Naive B cell (primary cell): ENCODE measurements around the gene ZNF841. TPM values are rescaled to one million over a fixed set of nuclear protein-coding genes. Genes with fewer than 3 reads are reported as not detected.

Source experiments
- ATAC-seq, 2 donors: fragments of 150-1000 bp; cut with Tn5 transposase; 2 replicates each; pipeline ENCODE4 v1.10.0; 2021; ENCODE audit warnings: low read depth in 2 of 2, mild to moderate bottlenecking in 2 of 2, moderate library complexity in 2 of 2
- DNase-seq: peaks from one replicate; pipeline ENCODE4 v3.0.0; 2022
- H3K27ac Mint-ChIP-seq, 6 donors: one replicate each; pipeline ENCODE4 v1.8.0; 2020 to 2022; ENCODE audit warnings: mild to moderate bottlenecking in 6 of 6, mixed read lengths in 6 of 6, moderate library complexity in 5 of 6, inconsistent platforms in 2 of 6
- H3K27me3 Mint-ChIP-seq, 3 donors: one replicate each; pipeline ENCODE4 v1.8.0; 2021 to 2022; ENCODE audit warnings: mixed read lengths in 3 of 3, mild to moderate bottlenecking in 1 of 3
- H3K36me3 Mint-ChIP-seq, 2 donors: one replicate each; pipeline ENCODE4 v1.8.0; 2020 to 2022; ENCODE audit warnings: mixed read lengths in 2 of 2, inconsistent platforms in 1 of 2, mild to moderate bottlenecking in 1 of 2
- H3K4me1 Mint-ChIP-seq, 3 donors: one replicate each; pipeline ENCODE4 v1.8.0; 2020 to 2022; ENCODE audit warnings: mixed read lengths in 3 of 3, inconsistent platforms in 1 of 3, mild to moderate bottlenecking in 1 of 3, moderate library complexity in 1 of 3
- H3K4me3 Mint-ChIP-seq, 8 donors: one replicate each; pipeline ENCODE4 v1.8.0; 2020 to 2022; ENCODE audit warnings: mild to moderate bottlenecking in 8 of 8, mixed read lengths in 8 of 8, moderate library complexity in 8 of 8, inconsistent platforms in 2 of 8
- H3K9me3 Mint-ChIP-seq, 7 donors: one replicate each; pipeline ENCODE4 v1.8.0; 2020 to 2022; ENCODE audit warnings: mixed read lengths in 7 of 7, mild to moderate bottlenecking in 5 of 7, inconsistent platforms in 2 of 7, moderate library complexity in 1 of 7
- polyA plus RNA-seq, 6 donors: library from polyadenylated mRNA; unstranded; fragments of 300-500 nt; fragmentation: Illumina TruSeq; gene quantifications; one replicate each; pipeline ENCODE4 v1.2.3, GENCODE V29; 2021; ENCODE audit warnings: low read depth in 6 of 6

The ZNF841 gene
- 1 to 10 TPM; 2.9 to 8.2 (median 4.2) TPM for polyA plus RNA-seq

- Mint-ChIP-seq H3K36me3 (peaks cover 27 to 53% of the 10 kb centered on the region in 2 donors), H3K27me3 (no peaks in the 10 kb centered on the region), H3K4me1 (peaks cover 28 to 48% (median 39%) of the 10 kb centered on the region in 3 donors), H3K27ac (peak within 1 kb of the TSS; percentile 76 to 97 (median 93)), H3K9me3 (peaks cover 12 to 77% (median 38%) of the 10 kb centered on the region in 7 donors), H3K4me3 (peak within 1 kb of the TSS; percentile 94 to 99 (median 98))
- ATAC-seq = peak; percentile 98
- DNase-seq = peak; percentile 83
Observed at GRCh38 chr19:52095172-52096014, at the start of gene ZNF841. Gene ZNF841 (minus strand): TSS chr19:52095765. CDS start chr19:52084801, 10,964 bp downstream.

DNA sequence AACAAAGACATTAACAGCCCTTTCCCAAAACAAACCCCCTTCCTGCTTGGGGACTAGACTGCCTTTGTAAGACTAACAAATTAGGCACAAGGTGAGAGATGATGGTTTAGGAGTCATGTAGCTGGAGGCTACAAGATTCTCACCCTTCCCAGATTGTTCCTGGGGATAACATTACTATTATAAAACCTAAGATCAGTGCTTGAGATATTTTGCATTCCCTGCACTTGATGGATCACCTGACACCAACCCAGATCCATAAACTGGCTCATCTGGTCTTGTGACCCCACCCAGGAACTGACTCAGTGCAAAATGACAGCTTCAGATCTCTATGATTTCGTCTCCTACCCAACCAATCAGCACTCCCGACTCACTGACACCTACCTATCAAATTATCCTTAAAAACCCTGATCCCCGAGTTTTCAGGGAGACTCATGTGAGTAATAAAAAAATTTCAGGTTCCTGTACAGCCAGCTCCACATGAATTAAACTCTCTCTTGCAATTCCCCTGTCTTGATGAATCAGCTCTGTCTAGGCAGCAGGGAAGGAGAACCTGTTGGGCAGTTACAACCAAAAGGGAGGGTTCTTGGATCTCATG lies 46.5 kb upstream of the ZNF841 start:
- ATAC-seq = no peak
- Mint-ChIP-seq H3K4me1 (peaks cover 21 to 39% (median 22%) of the 10 kb centered on the region in 3 donors), H3K27ac (no peak overlapping the region), H3K9me3 (peaks cover 0 to 48% (median 6%) of the 10 kb centered on the region in 7 donors), H3K27me3 (no peaks in the 10 kb centered on the region), H3K36me3 (no peaks in the 10 kb centered on the region), H3K4me3 (peak overlapping the region in 1 of 8 donors; percentile 16)
- DNase-seq = no peak

DNA sequence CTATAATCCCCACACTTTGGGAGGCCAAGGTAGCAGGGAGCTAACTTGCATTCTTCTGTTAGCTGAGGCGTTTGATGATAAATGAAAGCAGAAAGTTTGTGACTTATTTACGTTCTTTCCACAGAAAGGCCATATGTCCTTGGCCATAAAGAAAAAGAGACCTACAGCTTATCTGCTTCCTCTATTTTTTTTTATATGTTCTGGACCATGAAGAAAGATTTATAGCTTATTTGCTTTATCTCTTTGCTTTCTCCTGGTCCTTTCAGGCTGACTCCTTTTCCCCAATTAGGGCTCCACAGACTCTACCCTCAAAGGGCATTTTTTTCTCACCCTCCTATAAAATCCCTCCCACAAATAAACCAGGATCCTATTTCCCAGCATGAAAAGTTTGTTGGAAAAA lies 45.6 kb upstream of the ZNF841 start:
- ATAC-seq = no peak
- H3K9me3 Mint-ChIP-seq = peaks cover 0 to 39% (median 6%) of the 10 kb centered on the region in 7 donors
- H3K4me1 Mint-ChIP-seq = peaks cover 21 to 39% (median 22%) of the 10 kb centered on the region in 3 donors
- no peak overlapping the region for H3K27ac Mint-ChIP-seq
- no peak for DNase-seq
- no peaks in the 10 kb centered on the region for H3K36me3 Mint-ChIP-seq
- no peaks in the 10 kb centered on the region for H3K27me3 Mint-ChIP-seq
- H3K4me3 Mint-ChIP-seq = peak overlapping the region in 5 of 8 donors; percentile 3 to 92 (median 41)

DNA sequence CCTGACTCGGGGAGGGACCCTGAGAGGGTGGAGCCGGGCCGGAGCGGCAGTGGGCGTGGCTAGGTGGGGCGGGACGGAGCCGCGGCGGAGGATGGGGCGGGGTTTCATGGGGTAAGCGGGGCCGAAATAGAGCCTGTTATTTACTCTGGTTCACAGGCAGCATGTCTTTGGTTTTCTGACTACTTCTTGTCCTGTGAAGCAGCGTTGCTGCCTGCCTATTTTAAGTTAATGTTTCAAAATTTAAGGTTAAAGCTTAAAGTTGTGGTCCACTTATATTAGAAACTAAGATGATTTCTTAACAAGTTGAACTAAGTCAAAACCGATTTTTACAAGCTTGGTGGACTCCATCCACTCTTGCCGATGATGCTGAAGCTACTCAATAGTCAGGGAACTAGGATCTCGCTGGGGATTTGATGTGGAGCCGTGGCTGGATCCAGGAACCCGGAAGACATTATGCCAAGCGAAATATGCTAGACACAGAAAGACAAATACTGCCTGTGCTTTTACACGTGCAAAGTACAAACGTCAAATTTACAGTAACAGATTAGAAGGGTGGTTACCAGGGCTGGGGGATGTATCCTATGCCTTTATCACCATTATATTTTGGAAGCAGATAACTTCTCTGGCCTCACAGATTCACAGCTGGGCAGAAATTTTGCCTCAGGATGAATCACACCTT lies 44.6 kb upstream of the ZNF841 start:
- Mint-ChIP-seq H3K9me3 (peaks cover 0 to 45% (median 5%) of the 10 kb centered on the region in 7 donors), H3K36me3 (peaks cover 0 to 3% of the 10 kb centered on the region in 2 donors), H3K27me3 (no peaks in the 10 kb centered on the region), H3K27ac (peak overlapping the region; percentile 70 to 98 (median 95)), H3K4me3 (peak overlapping the region; percentile 88 to 99 (median 96)), H3K4me1 (peaks cover 21 to 39% (median 22%) of the 10 kb centered on the region in 3 donors)
- ATAC-seq (peak; percentile 94 to 95), DNase-seq (no peak)

DNA sequence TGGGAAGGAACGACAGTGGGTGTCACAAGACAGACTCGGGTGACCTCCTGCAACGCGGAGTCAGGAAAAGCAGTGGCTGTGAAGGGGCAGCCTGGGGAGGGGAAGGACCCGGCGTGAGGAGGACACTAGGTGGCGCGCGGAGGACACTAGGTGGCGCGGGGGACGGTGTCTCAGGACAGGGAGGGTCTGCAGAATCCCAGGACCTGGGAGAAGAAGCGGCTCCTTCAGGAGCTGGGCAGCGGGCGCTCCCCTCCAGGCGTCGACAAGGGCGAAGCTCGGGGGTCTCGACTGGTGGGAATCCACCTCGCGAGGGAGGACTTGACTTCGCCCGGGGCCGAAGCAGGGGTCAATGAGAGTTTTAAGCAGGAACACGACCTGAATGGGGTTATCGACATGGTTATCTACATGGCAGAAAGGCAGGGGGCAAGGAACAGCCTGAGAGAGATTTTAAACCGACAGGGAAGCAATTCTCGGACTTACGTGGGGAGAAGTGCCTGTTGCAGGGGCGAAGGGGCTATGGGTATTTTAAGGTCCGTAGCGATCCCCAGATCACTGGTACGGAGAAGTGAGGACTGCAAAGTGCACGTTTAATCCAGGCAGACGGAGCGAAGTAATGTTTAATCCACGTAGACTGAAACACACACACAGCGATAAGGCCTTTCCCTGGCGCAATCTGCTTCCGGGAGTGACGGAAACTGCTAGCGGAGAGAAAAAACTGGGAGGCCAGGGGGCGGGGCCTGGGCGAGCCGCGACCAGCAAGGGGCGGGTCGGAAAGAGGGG lies 43.9 kb upstream of the ZNF841 start, which contains the start of gene ZNF616:
Gene ZNF616, minus strand, starts transcription at position 687 of the 780 bp plus-strand sequence. CDS start 9,426 bp downstream, outside the sequence.
- Mint-ChIP-seq H3K27me3 (no peaks in the 10 kb centered on the region), H3K4me3 (peak within 1 kb of the TSS; percentile 88 to 99 (median 96)), H3K27ac (peak within 1 kb of the TSS; percentile 70 to 98 (median 95)), H3K36me3 (peaks cover 0 to 8% of the 10 kb centered on the region in 2 donors), H3K4me1 (peaks cover 21 to 37% (median 22%) of the 10 kb centered on the region in 3 donors), H3K9me3 (peaks cover 0 to 44% (median 4%) of the 10 kb centered on the region in 7 donors)
- peak; percentile 71 to 77 for ATAC-seq
- DNase-seq = peak; percentile 96

- no peaks in the 10 kb centered on the region for H3K27me3 Mint-ChIP-seq
- no peak for ATAC-seq
- H3K9me3 Mint-ChIP-seq = peaks cover 0 to 44% (median 4%) of the 10 kb centered on the region in 7 donors
- H3K4me1 Mint-ChIP-seq = peaks cover 21 to 33% (median 22%) of the 10 kb centered on the region in 3 donors
- DNase-seq = peak; percentile 5
- peaks cover 3 to 8% of the 10 kb centered on the region in 2 donors for H3K36me3 Mint-ChIP-seq
- peak overlapping the region; percentile 70 to 98 (median 89) for H3K27ac Mint-ChIP-seq
- H3K4me3 Mint-ChIP-seq = peak overlapping the region; percentile 88 to 99 (median 96)
Observed at GRCh38 chr19:52138983-52139251, 43.4 kb upstream of the ZNF841 start.

GRCh38 chr19:52138278-52138982 lies 42.9 kb upstream of the ZNF841 start:
- DNase-seq = no peak
- Mint-ChIP-seq H3K36me3 (peaks cover 5 to 8% of the 10 kb centered on the region in 2 donors), H3K4me1 (peaks cover 21 to 33% (median 22%) of the 10 kb centered on the region in 3 donors)

GRCh38 chr19:52120286-52120685 lies 24.7 kb upstream of the ZNF841 start:
- H3K36me3 Mint-ChIP-seq = peaks cover 68 to 84% of the 10 kb centered on the region in 2 donors

More at GRCh38 chr19:52138278-52138982, 42.9 kb upstream of the ZNF841 start:
- ATAC-seq = no peak
- Mint-ChIP-seq H3K27me3 (no peaks in the 10 kb centered on the region), H3K9me3 (peaks cover 0 to 48% (median 4%) of the 10 kb centered on the region in 7 donors), H3K27ac (peak overlapping the region in 3 of 6 donors; percentile 87 to 98 (median 91)), H3K4me3 (peak overlapping the region; percentile 88 to 99 (median 96))

GRCh38 chr19:52115526-52116053 lies 20.0 kb upstream of the ZNF841 start:
- Mint-ChIP-seq H3K9me3 (peaks cover 22 to 98% (median 92%) of the 10 kb centered on the region in 7 donors), H3K27ac (no peak overlapping the region), H3K4me3 (no peak overlapping the region), H3K27me3 (no peaks in the 10 kb centered on the region), H3K36me3 (peaks cover 58 to 59% of the 10 kb centered on the region in 2 donors), H3K4me1 (no peaks in the 10 kb centered on the region)
- DNase-seq (no peak), ATAC-seq (no peak)

More at GRCh38 chr19:52120286-52120685, 24.7 kb upstream of the ZNF841 start:
- DNase-seq (no peak), ATAC-seq (no peak)
- Mint-ChIP-seq H3K4me1 (no peaks in the 10 kb centered on the region), H3K9me3 (peaks cover 16 to 95% (median 84%) of the 10 kb centered on the region in 7 donors), H3K27me3 (no peaks in the 10 kb centered on the region), H3K27ac (no peak overlapping the region), H3K4me3 (no peak overlapping the region)

- Mint-ChIP-seq H3K4me1 (no peaks in the 10 kb centered on the region), H3K9me3 (peaks cover 20 to 98% (median 92%) of the 10 kb centered on the region in 7 donors), H3K36me3 (peaks cover 53 to 54% of the 10 kb centered on the region in 2 donors), H3K27me3 (no peaks in the 10 kb centered on the region), H3K4me3 (no peak overlapping the region), H3K27ac (no peak overlapping the region)
- DNase-seq (no peak), ATAC-seq (no peak)
Observed at GRCh38 chr19:52114691-52115090, 19.1 kb upstream of the ZNF841 start.

DNA sequence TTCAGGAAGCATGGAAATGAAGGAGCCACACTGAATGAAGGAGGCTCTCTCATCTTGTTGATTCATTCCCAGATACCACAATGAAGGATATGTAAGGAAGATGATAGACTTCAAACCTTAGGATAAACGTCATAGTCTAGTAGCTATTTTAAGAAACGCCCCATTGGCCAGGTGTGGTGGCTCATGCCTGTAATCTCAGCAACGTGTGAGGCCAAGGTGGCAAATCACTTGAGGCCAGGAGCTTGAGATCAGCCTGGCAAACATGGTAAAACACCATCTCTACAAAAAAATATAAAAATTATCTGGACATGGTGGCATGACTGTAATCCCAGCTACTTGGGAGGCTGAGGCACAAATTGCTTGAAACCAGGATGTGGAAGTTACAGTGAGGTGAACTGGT lies 17.1 kb upstream of the ZNF841 start:
- Mint-ChIP-seq H3K27ac (no peak overlapping the region), H3K4me3 (no peak overlapping the region), H3K9me3 (peaks cover 22 to 97% (median 87%) of the 10 kb centered on the region in 7 donors), H3K36me3 (peaks cover 34 to 48% of the 10 kb centered on the region in 2 donors), H3K27me3 (no peaks in the 10 kb centered on the region), H3K4me1 (no peaks in the 10 kb centered on the region)
- ATAC-seq (no peak), DNase-seq (no peak)

GRCh38 chr19:52110780-52111179 lies 15.2 kb upstream of the ZNF841 start:
- ATAC-seq (no peak), DNase-seq (no peak)
- peaks cover 19 to 50% of the 10 kb centered on the region in 2 donors for H3K36me3 Mint-ChIP-seq
- H3K4me3 Mint-ChIP-seq = peak overlapping the region in 1 of 8 donors; percentile 56
- no peaks in the 10 kb centered on the region for H3K27me3 Mint-ChIP-seq
- H3K9me3 Mint-ChIP-seq = peaks cover 22 to 97% (median 89%) of the 10 kb centered on the region in 7 donors
- no peak overlapping the region for H3K27ac Mint-ChIP-seq
- no peaks in the 10 kb centered on the region for H3K4me1 Mint-ChIP-seq
